Common myeloid progenitor, CD34-positive (primary cell): ENCODE measurements around the gene UMAD1.

Experiments
- CTCF ChIA-PET: fragments of 350-600 bp; sonication (Branson Sonifier 250); formaldehyde crosslinking; loops from one replicate; lab custom pipeline; 2021; ENCODE audit warnings: antibody characterized with exemption; lab: Charles Lee
- POLR2A ChIA-PET: fragments of 350-600 bp; sonication (Branson Sonifier 250); formaldehyde crosslinking; loops from one replicate; lab custom pipeline; 2021; ENCODE audit warnings: antibody characterized with exemption; lab: Charles Lee
- DNase-seq, 3 donors: peaks; one replicate each; pipeline versions ENCODE4 v3.0.0 to v3.0.0-alpha.2; 2013
- H3K27ac ChIP-seq, 2 experiments: 1 replicate in 1 of 2; 2 replicates in 1 of 2; pipeline ENCODE4 v1.7.0; 2013; ENCODE audit warnings: inconsistent platforms in 2 of 2, low read length in 2 of 2, mild to moderate bottlenecking in 2 of 2, low read depth in 1 of 2, moderate library complexity in 1 of 2; ENCODE audit not compliant: severe bottlenecking in 2 of 2, insufficient read depth in 1 of 2, poor library complexity in 1 of 2
- H3K27me3 ChIP-seq, 5 experiments: replicated peaks in 2 of 5; 1 replicate in 3 of 5; 2 replicates in 2 of 5; pipeline versions ENCODE4 v1.6.1 to v1.7.0; 2013; ENCODE audit warnings: low read length in 4 of 5, mild to moderate bottlenecking in 2 of 5, moderate library complexity in 2 of 5, inconsistent platforms in 1 of 5; ENCODE audit not compliant: insufficient read depth in 5 of 5, control insufficient read depth in 4 of 5
- H3K36me3 ChIP-seq, 4 experiments: 1 replicate in 2 of 4; 2 replicates in 2 of 4; pipeline versions ENCODE4 v1.6.1 to v1.7.0; 2013; ENCODE audit warnings: low read length in 3 of 4, control low read depth in 1 of 4, mild to moderate bottlenecking in 1 of 4; ENCODE audit not compliant: control insufficient read depth in 4 of 4, insufficient read depth in 4 of 4
- H3K4me1 ChIP-seq, 4 experiments: 1 replicate in 3 of 4; 2 replicates in 1 of 4; pipeline versions ENCODE4 v1.6.1 to v1.7.1; 2013; ENCODE audit warnings: low read length in 3 of 4, mild to moderate bottlenecking in 3 of 4, control low read depth in 1 of 4, inconsistent platforms in 1 of 4, moderate library complexity in 1 of 4; ENCODE audit not compliant: control insufficient read depth in 4 of 4, insufficient read depth in 4 of 4; ENCODE audit errors: control extremely low read depth in 1 of 4
- H3K4me3 ChIP-seq, 7 experiments: 1 replicate in 4 of 7; 2 replicates in 3 of 7; pipeline versions ENCODE4 v1.5.1 to v1.7.0; 2013; ENCODE audit warnings: mild to moderate bottlenecking in 7 of 7, low read length in 6 of 7, moderate library complexity in 6 of 7, inconsistent platforms in 2 of 7, low read depth in 2 of 7, control low read depth in 1 of 7; ENCODE audit not compliant: insufficient read depth in 4 of 7, control insufficient read depth in 1 of 7; ENCODE audit errors: extremely low read depth in 1 of 7
- H3K9me3 ChIP-seq, 5 experiments: 1 replicate in 4 of 5; 2 replicates in 1 of 5; pipeline versions ENCODE4 v1.6.1 to v1.7.1; 2013; ENCODE audit warnings: low read length in 4 of 5, mild to moderate bottlenecking in 2 of 5, inconsistent platforms in 1 of 5, low read depth in 1 of 5, moderate library complexity in 1 of 5; ENCODE audit not compliant: control insufficient read depth in 4 of 5, insufficient read depth in 2 of 5; ENCODE audit errors: control extremely low read depth in 1 of 5
- WGBS: methylation state at CpG from one replicate; pipeline ENCODE4 v1.1.5; 2013; ENCODE audit not compliant: insufficient coverage; 5-methylcytosine and 5-hydroxymethylcytosine counted together

The UMAD1 gene

GRCh38 chr7:7613210-7613609 lies 27.3 kb upstream of the UMAD1 start:
- no peak for DNase-seq
- H3K27ac ChIP-seq, result no peak overlapping the region
- ChIA-PET CTCF (interaction anchor here (0.6 kb wide), 1 partner anchor 35 kb away, joined by 3 read pairs; no protein-coding TSS in a partner anchor), POLR2A (interaction anchor here (0.9 kb wide), 1 partner anchor 223 kb away, joined by 3 read pairs; no protein-coding TSS in a partner anchor)
- no peaks in the 10 kb centered on the region for H3K27me3 ChIP-seq
- no CpG with 5 or more reads among the region's 1 CpG for WGBS
- H3K9me3 ChIP-seq, result no peaks in the 10 kb centered on the region
- H3K4me1 ChIP-seq, result no peaks in the 10 kb centered on the region
- no peak overlapping the region for H3K4me3 ChIP-seq
- H3K36me3 ChIP-seq, result no peaks in the 10 kb centered on the region

GRCh38 chr7:7614018-7614741 lies 26.4 kb upstream of the UMAD1 start:
- CTCF ChIA-PET, result no interaction called here
- WGBS, result 80% methylated on average over 3 of the region's 4 CpGs

GRCh38 chr7:7617550-7617949 lies 23.0 kb upstream of the UMAD1 start:
- H3K4me1 ChIP-seq, result no peaks in the 10 kb centered on the region
- H3K4me3 ChIP-seq, result no peak overlapping the region
- H3K36me3 ChIP-seq, result no peaks in the 10 kb centered on the region
- H3K27me3 ChIP-seq, result no peaks in the 10 kb centered on the region
- CTCF ChIA-PET, result no interaction called here
- POLR2A ChIA-PET, result no interaction called here
- WGBS, result no CpG with 5 or more reads among the region's 3 CpGs
- no peak overlapping the region for H3K27ac ChIP-seq
- H3K9me3 ChIP-seq, result peaks cover 0 to 1% (median 0%) of the 10 kb centered on the region in 5 experiments
- no peak for DNase-seq

More at GRCh38 chr7:7614018-7614741, 26.4 kb upstream of the UMAD1 start:
- H3K4me1 ChIP-seq, result no peaks in the 10 kb centered on the region
- H3K4me3 ChIP-seq, result no peak overlapping the region
- no peaks in the 10 kb centered on the region for H3K36me3 ChIP-seq
- H3K9me3 ChIP-seq, result no peaks in the 10 kb centered on the region
- POLR2A ChIA-PET, result no interaction called here
- DNase-seq, result no peak
- H3K27ac ChIP-seq, result no peak overlapping the region
- no peaks in the 10 kb centered on the region for H3K27me3 ChIP-seq

GRCh38 chr7:7618410-7618809 lies 22.1 kb upstream of the UMAD1 start:
- ChIA-PET POLR2A (no interaction called here), CTCF (no interaction called here)
- 100% methylated on average over 1 of the region's 1 CpG for WGBS
- H3K36me3 ChIP-seq, result no peaks in the 10 kb centered on the region
- DNase-seq, result no peak
- H3K27ac ChIP-seq, result no peak overlapping the region
- no peaks in the 10 kb centered on the region for H3K27me3 ChIP-seq
- H3K9me3 ChIP-seq, result peaks cover 0 to 1% (median 0%) of the 10 kb centered on the region in 5 experiments
- H3K4me1 ChIP-seq, result no peaks in the 10 kb centered on the region
- no peak overlapping the region for H3K4me3 ChIP-seq

GRCh38 chr7:7620236-7620635 lies 20.3 kb upstream of the UMAD1 start:
- H3K27ac ChIP-seq, result no peak overlapping the region
- ChIA-PET CTCF (interaction anchor here (1.0 kb wide), 1 partner anchor 675 kb away, joined by 3 read pairs; no protein-coding TSS in a partner anchor), POLR2A (no interaction called here)
- H3K27me3 ChIP-seq, result no peaks in the 10 kb centered on the region
- peaks cover 0 to 1% (median 0%) of the 10 kb centered on the region in 5 experiments for H3K9me3 ChIP-seq
- no peaks in the 10 kb centered on the region for H3K36me3 ChIP-seq
- DNase-seq, result no peak
- WGBS, result no CpG with 5 or more reads among the region's 1 CpG
- no peak overlapping the region for H3K4me3 ChIP-seq
- H3K4me1 ChIP-seq, result no peaks in the 10 kb centered on the region

GRCh38 chr7:7620644-7621210 lies 19.8 kb upstream of the UMAD1 start:
- ChIA-PET POLR2A (no interaction called here), CTCF (interaction anchor here (0.9 to 1.0 kb wide), 2 partner anchors 10 to 675 kb away, joined by 3 read pairs; no protein-coding TSS in a partner anchor)
- no peak overlapping the region for H3K27ac ChIP-seq
- H3K4me3 ChIP-seq, result no peak overlapping the region
- no peaks in the 10 kb centered on the region for H3K4me1 ChIP-seq
- H3K9me3 ChIP-seq, result peaks cover 0 to 1% (median 0%) of the 10 kb centered on the region in 5 experiments
- no peaks in the 10 kb centered on the region for H3K36me3 ChIP-seq
- DNase-seq, result no peak
- no peaks in the 10 kb centered on the region for H3K27me3 ChIP-seq

- 100% methylated on average over 1 of the region's 1 CpG for WGBS
- Histone ChIP-seq H3K27ac (no peak overlapping the region), H3K27me3 (no peaks in the 10 kb centered on the region), H3K9me3 (peaks cover 0 to 18% (median 4%) of the 10 kb centered on the region in 5 experiments), H3K4me3 (no peak overlapping the region), H3K4me1 (no peaks in the 10 kb centered on the region), H3K36me3 (no peaks in the 10 kb centered on the region)
- no peak for DNase-seq
- ChIA-PET CTCF (no interaction called here), POLR2A (no interaction called here)
These were observed 12.1 kb upstream of the UMAD1 start for GRCh38 chr7:7628476-7628875.
